ENCODE data around the gene BTD. TPM values are rescaled to one million over a fixed set of nuclear protein-coding genes. Genes with fewer than 3 reads are reported as not detected.

BTD gene
- total RNA-seq, 1 experiment from 2014 or later = 21.9 TPM

DNA sequence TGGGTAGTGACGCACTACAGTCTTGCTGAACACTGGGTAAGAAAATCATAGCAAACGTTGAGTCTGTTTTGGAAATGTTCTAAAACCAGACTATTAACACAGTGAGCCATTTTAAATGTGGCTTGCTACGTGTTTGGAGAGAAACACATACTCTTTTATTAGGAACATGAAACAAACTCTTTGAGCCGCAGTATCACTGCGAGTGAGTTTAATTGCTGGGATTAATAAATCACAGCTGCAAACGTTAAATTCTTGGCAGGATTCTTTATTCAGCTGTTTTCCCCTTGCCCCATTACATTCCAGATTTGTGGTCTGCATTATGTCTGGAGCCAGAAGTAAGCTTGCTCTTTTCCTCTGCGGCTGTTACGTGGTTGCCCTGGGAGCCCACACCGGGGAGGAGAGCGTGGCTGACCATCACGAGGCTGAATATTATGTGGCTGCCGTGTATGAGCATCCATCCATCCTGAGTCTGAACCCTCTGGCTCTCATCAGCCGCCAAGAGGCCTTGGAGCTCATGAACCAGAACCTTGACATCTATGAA lies 33.6 kb downstream of the BTD start:
- DNase-seq (ENCODE audit: low read depth in 1 of 2, low spot score in 2 of 2) = peak in 1 of 2 experiments; percentile 51
- H3K4me1 ChIP-seq (replicated peaks) = peaks cover 82% of the 10 kb centered on the region
- H3K36me3 ChIP-seq = peaks cover 14% of the 10 kb centered on the region; the same call in 1 of the 2 replicates
- H3K4me3 ChIP-seq = no peak overlapping the region
- H3K9me3 ChIP-seq (replicated peaks) = no peaks in the 10 kb centered on the region; the same call in 1 of the 2 replicates
- H3K27me3 ChIP-seq (replicated peaks) = no peaks in the 10 kb centered on the region
- H3K27ac ChIP-seq = peak overlapping the region; percentile 98

DNA sequence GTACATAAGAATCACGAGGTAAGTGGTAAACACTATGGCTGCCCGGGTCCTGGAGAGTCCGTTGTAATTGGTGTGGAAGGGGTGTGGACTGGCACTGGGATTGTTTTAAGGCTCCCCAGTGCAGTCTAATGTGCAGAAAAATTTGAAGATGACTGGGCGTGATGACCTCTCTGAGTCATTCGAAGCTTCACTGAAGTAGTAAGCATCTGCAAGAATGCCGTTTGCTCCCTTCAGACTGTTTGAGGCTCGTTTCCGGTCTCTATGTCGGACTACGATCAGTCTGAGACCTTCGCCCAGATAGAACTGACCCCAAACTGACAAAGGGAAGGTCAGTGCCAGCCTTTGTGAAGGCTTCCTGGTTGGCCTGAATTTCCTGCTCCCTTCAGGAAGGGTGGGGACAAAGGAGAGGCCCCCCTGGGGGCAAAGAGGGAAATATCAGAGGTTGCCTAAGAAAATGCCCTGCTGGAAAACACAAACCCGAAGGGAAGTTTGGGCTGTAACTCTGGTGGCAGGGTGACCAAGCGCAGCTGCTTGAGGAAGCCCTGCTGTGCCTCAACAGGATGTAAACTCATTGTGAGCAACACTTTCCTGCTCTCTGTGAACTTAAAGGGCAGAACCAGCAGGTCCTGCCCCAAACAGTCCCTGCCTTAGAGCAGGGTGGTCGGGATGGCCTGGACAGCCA lies 34.6 kb downstream of the BTD start:
- DNase-seq (ENCODE audit: low read depth in 1 of 2, low spot score in 2 of 2) = peak; percentile 87
- no peaks in the 10 kb centered on the region for H3K27me3 ChIP-seq (replicated peaks)
- peak overlapping the region; percentile 98 for H3K27ac ChIP-seq
- H3K36me3 ChIP-seq = peaks cover 14% of the 10 kb centered on the region; the same call in 1 of the 2 replicates
- no peaks in the 10 kb centered on the region; the same call in 1 of the 2 replicates for H3K9me3 ChIP-seq (replicated peaks)
- H3K4me1 ChIP-seq (replicated peaks) = peaks cover 74% of the 10 kb centered on the region
- H3K4me3 ChIP-seq = no peak overlapping the region

DNA sequence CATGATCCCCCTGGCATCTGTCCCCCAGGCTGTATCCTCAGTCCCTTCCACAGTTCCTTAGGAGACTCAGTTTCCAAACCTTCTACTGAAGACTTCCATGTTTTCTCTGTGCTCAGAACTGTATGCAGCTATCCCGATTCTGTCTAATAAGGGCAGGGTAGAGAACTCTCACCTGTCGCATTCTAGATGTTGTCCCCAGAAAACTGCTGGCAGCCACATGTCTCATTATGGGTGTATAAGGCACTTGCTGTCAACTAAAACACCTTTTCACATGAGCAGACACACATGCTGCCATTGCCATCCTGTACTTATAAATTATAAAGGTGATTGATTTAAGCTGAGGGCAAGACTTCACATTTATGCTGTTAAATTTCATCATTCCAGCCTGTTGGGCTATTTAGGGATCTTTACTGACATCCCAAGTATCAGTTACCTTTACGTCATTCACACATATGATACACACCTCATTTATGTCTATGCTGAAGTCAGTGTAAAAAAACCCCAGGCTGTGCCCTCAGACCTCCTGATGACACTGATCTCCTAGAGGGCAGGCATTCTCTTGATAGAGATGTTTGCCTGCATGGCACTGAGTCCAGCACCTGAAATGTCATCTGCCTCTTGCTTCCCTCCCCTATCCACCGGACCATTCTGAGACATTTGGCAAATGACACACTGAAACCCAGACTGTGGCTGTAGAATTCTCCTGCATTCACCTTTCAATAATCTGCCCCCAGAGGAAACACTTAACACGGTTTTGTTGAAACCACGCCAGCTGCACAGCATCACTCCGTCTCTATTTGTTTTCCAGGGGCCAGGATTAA lies 35.8 kb downstream of the BTD start:
- no peak overlapping the region for H3K4me3 ChIP-seq
- no peaks in the 10 kb centered on the region; the same call in 1 of the 2 replicates for H3K9me3 ChIP-seq (replicated peaks)
- H3K27ac ChIP-seq = peak overlapping the region; percentile 98
- no peaks in the 10 kb centered on the region for H3K27me3 ChIP-seq (replicated peaks)
- peaks cover 14% of the 10 kb centered on the region; the same call in 1 of the 2 replicates for H3K36me3 ChIP-seq
- DNase-seq (ENCODE audit: low read depth in 1 of 2, low spot score in 2 of 2) = no peak
- H3K4me1 ChIP-seq (replicated peaks) = peaks cover 62% of the 10 kb centered on the region

DNA sequence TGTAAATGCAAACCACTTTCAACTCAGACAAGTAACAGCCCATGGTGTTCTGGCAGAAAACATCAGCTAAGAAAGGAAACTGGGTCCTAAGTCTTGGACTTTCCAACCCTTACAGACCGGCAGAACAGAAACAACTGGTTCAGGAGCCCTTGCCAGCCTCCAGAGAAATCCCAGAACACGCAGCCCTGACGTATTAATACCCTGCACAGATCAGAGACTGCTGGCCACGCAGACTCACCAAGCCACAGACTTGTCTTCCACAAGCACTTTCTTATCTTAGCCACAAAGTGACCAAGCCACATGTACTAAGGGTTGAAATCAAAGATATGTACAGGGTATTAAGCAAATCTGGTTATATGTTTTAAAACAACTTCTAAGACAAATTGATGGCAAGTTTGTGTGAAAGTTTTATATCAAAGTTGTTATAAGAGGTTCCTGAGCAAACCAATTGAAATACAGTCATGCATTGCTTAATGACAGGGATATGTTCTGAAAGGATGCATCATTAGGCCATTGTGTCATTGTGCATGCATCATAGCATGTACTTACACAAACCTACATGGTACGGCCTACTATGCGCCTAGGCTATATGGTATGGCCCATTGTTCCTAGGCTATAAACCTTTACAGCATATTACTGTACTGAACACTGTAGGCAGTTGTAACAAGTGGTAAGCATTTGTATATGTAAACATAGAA lies 36.8 kb downstream of the BTD start:
- Histone ChIP-seq H3K36me3 (peaks cover 14% of the 10 kb centered on the region; the same call in 1 of the 2 replicates), H3K4me1 (replicated peaks) (peaks cover 54% of the 10 kb centered on the region), H3K9me3 (replicated peaks) (no peaks in the 10 kb centered on the region; the same call in 1 of the 2 replicates), H3K27me3 (replicated peaks) (no peaks in the 10 kb centered on the region), H3K27ac (no peak overlapping the region; the same call in 1 of the 2 replicates), H3K4me3 (no peak overlapping the region)
- no peak for DNase-seq (ENCODE audit: low read depth in 1 of 2, low spot score in 2 of 2)

DNA sequence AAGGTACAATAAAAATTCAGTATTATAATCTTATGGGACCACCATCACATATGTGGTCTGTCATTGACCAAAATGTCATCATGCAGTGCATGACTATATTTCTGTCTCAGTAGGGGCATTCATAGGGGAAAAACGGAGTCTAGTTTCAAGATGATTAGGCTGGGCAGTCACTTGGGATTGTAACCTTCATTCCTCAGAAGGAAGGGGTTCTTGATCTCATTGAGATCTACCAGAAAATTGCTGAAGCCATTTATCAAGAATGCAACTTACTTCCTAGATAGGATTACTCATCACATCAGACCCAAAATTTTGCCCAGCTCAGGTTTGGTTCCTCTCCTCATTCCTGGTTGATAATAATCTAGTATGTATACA lies 37.3 kb downstream of the BTD start:
- Histone ChIP-seq H3K36me3 (peaks cover 14% of the 10 kb centered on the region; the same call in 1 of the 2 replicates), H3K4me1 (replicated peaks) (peaks cover 49% of the 10 kb centered on the region), H3K9me3 (replicated peaks) (no peaks in the 10 kb centered on the region; the same call in 1 of the 2 replicates), H3K27ac (no peak overlapping the region), H3K4me3 (no peak overlapping the region), H3K27me3 (replicated peaks) (no peaks in the 10 kb centered on the region)
- no peak for DNase-seq (ENCODE audit: low read depth in 1 of 2, low spot score in 2 of 2)

DNA sequence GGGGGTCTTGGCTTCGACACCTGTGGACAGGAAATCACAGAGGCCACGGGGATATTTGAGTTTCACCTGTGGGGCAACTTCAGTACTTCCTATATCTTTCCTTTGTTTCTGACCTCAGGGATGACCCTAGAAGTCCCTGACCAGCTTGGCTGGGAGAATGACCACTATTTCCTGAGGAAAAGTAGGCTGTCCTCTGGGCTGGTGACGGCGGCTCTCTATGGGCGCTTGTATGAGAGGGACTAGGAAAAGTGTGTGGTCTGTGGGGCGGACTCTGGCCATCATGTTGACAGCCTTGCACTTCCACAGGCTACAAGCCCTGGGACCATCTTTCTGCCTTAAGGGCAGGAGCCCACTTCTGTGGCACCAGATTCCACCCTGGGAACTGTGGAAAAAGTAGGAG lies 43.7 kb downstream of the BTD start:
- DNase-seq (ENCODE audit: low read depth in 1 of 2, low spot score in 2 of 2) = no peak
- Histone ChIP-seq H3K4me1 (replicated peaks) (peaks cover 47% of the 10 kb centered on the region), H3K9me3 (replicated peaks) (no peaks in the 10 kb centered on the region), H3K27ac (peak overlapping the region; percentile 99), H3K27me3 (replicated peaks) (no peaks in the 10 kb centered on the region), H3K36me3 (no peaks in the 10 kb centered on the region), H3K4me3 (no peak overlapping the region)

DNA sequence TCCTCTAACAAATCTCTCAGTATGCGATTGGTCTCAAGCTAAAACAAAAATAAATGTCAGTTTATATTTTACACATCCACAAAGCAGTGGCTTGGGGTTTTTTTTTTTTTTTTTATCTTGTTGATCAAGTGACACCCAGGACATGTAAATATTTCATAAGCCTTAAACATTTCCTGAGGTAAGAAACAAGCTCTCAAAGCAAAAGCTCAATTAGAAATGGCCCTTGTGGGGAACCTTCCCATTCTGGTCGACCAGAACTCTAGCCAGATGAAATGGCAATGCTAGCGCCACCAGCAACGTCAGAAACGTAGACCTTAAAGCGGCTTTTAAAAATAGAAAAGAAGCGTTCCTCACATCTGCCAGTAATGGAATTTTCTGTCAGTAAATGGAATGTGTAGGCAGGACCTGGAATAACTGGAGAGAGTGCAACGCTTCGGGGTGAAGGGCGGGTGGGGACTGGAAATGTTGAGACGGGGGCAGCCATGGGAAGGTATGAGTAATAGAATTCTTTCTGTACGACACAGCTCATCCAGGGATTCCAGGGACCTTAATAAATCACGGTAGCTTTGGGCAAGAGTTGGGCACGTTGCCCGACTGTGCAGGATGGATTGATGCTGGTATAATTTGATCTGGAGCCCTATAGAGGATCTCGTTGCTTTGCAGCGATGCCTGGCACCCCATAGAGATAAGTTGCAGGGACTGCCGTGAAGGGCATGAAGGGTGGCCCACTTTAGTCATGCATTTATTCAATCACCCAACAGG lies 44.4 kb downstream of the BTD start:
- Histone ChIP-seq H3K27ac (peak overlapping the region; percentile 99), H3K9me3 (replicated peaks) (no peaks in the 10 kb centered on the region), H3K4me3 (no peak overlapping the region), H3K36me3 (no peaks in the 10 kb centered on the region), H3K4me1 (replicated peaks) (peaks cover 47% of the 10 kb centered on the region), H3K27me3 (replicated peaks) (no peaks in the 10 kb centered on the region)
- peak; percentile 87 to 94 for DNase-seq (ENCODE audit: low read depth in 1 of 2, low spot score in 2 of 2)

DNA sequence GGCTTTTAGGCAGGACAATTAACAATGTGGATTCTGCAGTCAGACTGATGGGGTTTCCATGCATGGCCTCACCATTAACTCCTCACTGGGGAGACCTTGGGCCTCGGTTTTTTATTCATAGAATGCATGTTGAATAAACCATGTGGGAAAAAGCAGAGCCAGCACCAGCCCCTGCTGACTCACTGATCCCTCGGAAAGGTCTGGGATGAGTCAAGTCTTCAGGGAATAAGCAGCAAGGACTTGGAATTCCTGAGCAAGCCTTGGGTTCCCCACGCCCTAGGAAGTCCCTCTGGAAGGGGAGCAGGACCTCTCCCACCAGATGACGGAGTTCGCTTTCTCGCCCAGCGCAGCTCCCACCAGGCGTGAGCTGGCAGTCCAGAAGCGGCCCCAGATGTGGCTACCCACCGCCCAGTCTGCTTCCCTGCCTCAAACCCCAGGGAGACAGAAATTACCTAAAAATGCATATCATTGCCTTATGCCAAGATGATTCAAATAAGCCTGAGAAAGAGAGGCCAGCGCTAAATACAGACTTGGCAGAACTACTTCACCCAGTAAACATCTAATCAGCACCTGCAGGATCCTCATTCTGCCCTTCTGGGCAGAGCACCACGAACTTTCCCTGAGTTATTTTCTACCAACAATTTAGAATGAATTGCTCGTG lies 45.4 kb downstream of the BTD start:
- Histone ChIP-seq H3K27me3 (replicated peaks) (no peaks in the 10 kb centered on the region), H3K9me3 (replicated peaks) (no peaks in the 10 kb centered on the region), H3K36me3 (no peaks in the 10 kb centered on the region), H3K27ac (peak overlapping the region; percentile 99), H3K4me3 (no peak overlapping the region), H3K4me1 (replicated peaks) (peaks cover 47% of the 10 kb centered on the region)
- peak; percentile 93 to 97 for DNase-seq (ENCODE audit: low read depth in 1 of 2, low spot score in 2 of 2)

DNA sequence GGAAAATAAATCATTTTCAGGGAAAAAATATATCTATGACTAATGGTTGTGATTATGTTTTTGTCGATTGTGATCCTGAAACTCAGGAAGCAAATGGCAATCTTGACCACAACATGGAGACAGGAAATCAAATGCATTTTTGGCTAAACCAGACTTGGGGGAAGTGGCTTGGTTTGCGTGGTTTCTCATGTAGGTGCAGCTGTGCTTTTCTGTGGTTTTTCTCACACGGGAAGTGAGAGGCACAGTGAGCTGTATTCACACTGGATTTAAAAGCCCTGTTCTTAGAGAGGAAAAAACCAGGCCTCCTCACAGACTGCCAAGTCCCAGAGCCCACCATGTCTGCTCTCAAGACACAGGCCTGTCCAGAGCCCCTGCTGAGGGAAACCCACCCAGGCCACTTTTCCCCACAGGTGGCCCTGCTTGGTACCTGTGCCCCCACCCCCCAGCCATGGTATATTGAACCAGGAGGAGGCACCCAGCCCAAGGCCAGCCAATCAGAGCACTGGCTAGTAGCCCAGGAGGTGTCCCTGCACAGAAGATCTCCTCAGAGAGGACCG lies 46.1 kb downstream of the BTD start:
- Histone ChIP-seq H3K4me3 (no peak overlapping the region), H3K27ac (peak overlapping the region; percentile 99), H3K9me3 (replicated peaks) (no peaks in the 10 kb centered on the region), H3K36me3 (no peaks in the 10 kb centered on the region), H3K27me3 (replicated peaks) (no peaks in the 10 kb centered on the region), H3K4me1 (replicated peaks) (peaks cover 47% of the 10 kb centered on the region)
- DNase-seq (ENCODE audit: low read depth in 1 of 2, low spot score in 2 of 2) = peak; percentile 75 to 80

DNA sequence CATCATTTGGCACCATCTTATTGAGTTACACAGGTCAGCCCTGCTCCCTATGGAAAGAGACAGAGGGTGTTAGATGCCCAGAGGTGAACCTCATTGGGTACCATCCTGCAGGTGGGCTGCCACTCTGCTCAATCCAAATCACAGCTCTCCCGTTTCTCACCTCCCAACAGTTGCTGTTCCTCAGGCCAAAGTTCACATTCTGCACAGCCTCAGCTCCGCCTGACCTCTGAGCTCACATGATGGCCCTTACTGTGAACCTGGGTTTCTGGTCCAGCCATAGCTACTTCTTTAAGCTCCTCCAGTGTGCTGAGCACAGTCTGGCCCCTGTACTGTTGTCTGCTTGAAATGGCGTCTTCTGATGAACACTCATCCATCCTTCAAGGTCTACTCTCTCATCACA lies 47.8 kb downstream of the BTD start:
- H3K36me3 ChIP-seq = no peaks in the 10 kb centered on the region
- H3K27me3 ChIP-seq (replicated peaks) = no peaks in the 10 kb centered on the region
- no peak for DNase-seq (ENCODE audit: low read depth in 1 of 2, low spot score in 2 of 2)
- no peak overlapping the region for H3K4me3 ChIP-seq
- no peaks in the 10 kb centered on the region for H3K9me3 ChIP-seq (replicated peaks)
- H3K4me1 ChIP-seq (replicated peaks) = peaks cover 50% of the 10 kb centered on the region
- no peak overlapping the region for H3K27ac ChIP-seq

DNA sequence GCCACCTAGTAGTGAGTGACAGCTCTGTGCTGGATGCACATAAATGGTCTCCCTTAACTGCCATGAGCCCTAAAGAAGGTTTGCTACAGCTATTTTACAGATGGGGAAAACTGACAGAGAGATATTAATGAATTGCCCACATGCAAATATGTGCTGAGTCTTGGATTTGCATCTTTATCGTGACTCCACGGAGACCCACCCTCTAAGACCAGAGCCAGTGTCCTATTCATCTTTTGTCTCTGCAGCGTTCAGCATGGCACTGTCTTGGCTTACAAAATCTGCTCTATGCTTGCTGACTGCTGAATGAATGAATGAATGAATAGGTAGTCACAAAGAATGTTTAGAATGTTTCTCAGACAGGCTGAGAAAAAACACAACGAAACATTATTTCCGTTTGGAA lies 48.3 kb downstream of the BTD start:
- no peak for DNase-seq (ENCODE audit: low read depth in 1 of 2, low spot score in 2 of 2)
- H3K27ac ChIP-seq = no peak overlapping the region
- no peaks in the 10 kb centered on the region for H3K9me3 ChIP-seq (replicated peaks)
- no peak overlapping the region for H3K4me3 ChIP-seq
- H3K27me3 ChIP-seq (replicated peaks) = no peaks in the 10 kb centered on the region
- H3K4me1 ChIP-seq (replicated peaks) = peaks cover 49% of the 10 kb centered on the region
- no peaks in the 10 kb centered on the region for H3K36me3 ChIP-seq

DNA sequence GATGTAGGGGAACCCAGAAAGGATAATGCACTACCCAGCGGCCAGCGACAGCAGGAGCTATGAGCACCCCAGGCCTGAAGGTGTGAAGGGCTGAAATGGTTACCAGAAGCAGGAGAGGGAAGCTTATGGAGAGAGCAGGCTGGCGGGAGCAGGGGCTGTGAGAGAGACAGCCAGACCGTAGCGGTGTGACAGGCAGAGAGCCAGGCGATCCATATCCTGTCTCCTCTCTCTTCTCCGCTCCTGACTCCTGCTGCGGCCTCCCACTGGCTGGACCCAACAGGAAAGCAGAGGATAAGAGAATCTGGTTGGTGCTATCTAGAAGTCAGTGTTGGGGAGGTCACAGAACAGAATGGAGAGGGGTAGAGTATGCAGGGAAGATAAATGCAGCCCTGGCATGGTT lies 49.9 kb downstream of the BTD start:
- Histone ChIP-seq H3K4me1 (replicated peaks) (peaks cover 35% of the 10 kb centered on the region), H3K36me3 (no peaks in the 10 kb centered on the region), H3K4me3 (no peak overlapping the region), H3K9me3 (replicated peaks) (peaks cover 3% of the 10 kb centered on the region; the same call in 1 of the 2 replicates), H3K27ac (no peak overlapping the region), H3K27me3 (replicated peaks) (no peaks in the 10 kb centered on the region)
- DNase-seq (ENCODE audit: low read depth in 1 of 2, low spot score in 2 of 2) = no peak

All from SJSA1 (cell line).